ENCODE data around the gene IFT81. TPM values are rescaled to one million over a fixed set of nuclear protein-coding genes. Genes with fewer than 3 reads are reported as not detected.

Gene IFT81, protein sequence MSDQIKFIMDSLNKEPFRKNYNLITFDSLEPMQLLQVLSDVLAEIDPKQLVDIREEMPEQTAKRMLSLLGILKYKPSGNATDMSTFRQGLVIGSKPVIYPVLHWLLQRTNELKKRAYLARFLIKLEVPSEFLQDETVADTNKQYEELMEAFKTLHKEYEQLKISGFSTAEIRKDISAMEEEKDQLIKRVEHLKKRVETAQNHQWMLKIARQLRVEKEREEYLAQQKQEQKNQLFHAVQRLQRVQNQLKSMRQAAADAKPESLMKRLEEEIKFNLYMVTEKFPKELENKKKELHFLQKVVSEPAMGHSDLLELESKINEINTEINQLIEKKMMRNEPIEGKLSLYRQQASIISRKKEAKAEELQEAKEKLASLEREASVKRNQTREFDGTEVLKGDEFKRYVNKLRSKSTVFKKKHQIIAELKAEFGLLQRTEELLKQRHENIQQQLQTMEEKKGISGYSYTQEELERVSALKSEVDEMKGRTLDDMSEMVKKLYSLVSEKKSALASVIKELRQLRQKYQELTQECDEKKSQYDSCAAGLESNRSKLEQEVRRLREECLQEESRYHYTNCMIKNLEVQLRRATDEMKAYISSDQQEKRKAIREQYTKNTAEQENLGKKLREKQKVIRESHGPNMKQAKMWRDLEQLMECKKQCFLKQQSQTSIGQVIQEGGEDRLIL
- total RNA-seq (2022; extraction: Qiagen RNA extraction) = 12.1 to 22.4 TPM (median 16.6 TPM) in 5 replicates

GRCh38 chr12:110124269-110124995, at the start of gene IFT81:
TSS of gene IFT81 (plus strand) at chr12:110124357. CDS start at chr12:110127381, 3,024 bp downstream.

Other genes with a start within 250 kb of the IFT81 start
- gene GLTP, start 243.8 kb upstream of the IFT81 start, total RNA-seq (2022; extraction: Qiagen RNA extraction) = 18.0 to 20.3 TPM (median 19.2 TPM) in 5 replicates
- gene TCHP, start 224.1 kb upstream of the IFT81 start, total RNA-seq (2022; extraction: Qiagen RNA extraction) = 15.2 to 17.6 TPM (median 16.0 TPM) in 5 replicates
- 16.5 to 20.2 TPM (median 18.8 TPM) in 5 replicates for gene GIT2, start 128.0 kb upstream of the IFT81 start, total RNA-seq (2022; extraction: Qiagen RNA extraction)
- gene ANKRD13A, start 124.9 kb upstream of the IFT81 start, total RNA-seq (2022; extraction: Qiagen RNA extraction) = 13.6 to 20.7 TPM (median 14.7 TPM) in 5 replicates
- gene C12orf76, start 75.8 kb upstream of the IFT81 start, total RNA-seq (2022; extraction: Qiagen RNA extraction) = 6.6 to 7.6 TPM (median 7.0 TPM) in 5 replicates
- 232 to 280 TPM (median 270 TPM) in 5 replicates for gene ATP2A2, start 156.9 kb downstream of the IFT81 start, total RNA-seq (2022; extraction: Qiagen RNA extraction)